K562 (cell line): ENCODE measurements around the gene DENND2C.

Source experiments
- BRD4 ChIP-seq: fragments of 200-600 bp; sonication (generic); IDR thresholded peaks from 2 replicates; pipeline ENCODE4 v1.6.1; 2017; ENCODE audit warnings: inconsistent platforms
- CREB1 ChIP-seq, 2 experiments: sonication (generic) in 1 of 2; formaldehyde crosslinking in 1 of 2; IDR thresholded peaks; 2 replicates each; pipeline versions ENCODE4 v1.6.1 to v1.8.0; 2012 to 2022; ENCODE audit warnings: inconsistent platforms in 1 of 2, mild to moderate bottlenecking in 1 of 2, missing genetic modification reagents in 1 of 2, moderate library complexity in 1 of 2
- CTCF ChIP-seq, 3 experiments: IDR thresholded peaks in 2 of 3; conservative IDR thresholded peaks in 1 of 3; 2 replicates each; pipeline ENCODE4 v1.5.1; 2011 to 2012; ENCODE audit warnings: low read length in 3 of 3, mild to moderate bottlenecking in 3 of 3, control low read depth in 2 of 3, improper control_type of control experiment in 1 of 3, inconsistent platforms in 1 of 3, low read depth in 1 of 3, mixed read lengths in 1 of 3, moderate library complexity in 1 of 3; ENCODE audit not compliant: insufficient read depth in 2 of 3
- EP300 ChIP-seq: IDR thresholded peaks from 2 replicates; pipeline ENCODE4 v1.6.1; 2012; ENCODE audit warnings: low read length, improper control_type of control experiment
- JUNB ChIP-seq: fragments of 450-650 bp; formaldehyde crosslinking; conservative IDR thresholded peaks from 2 replicates; pipeline ENCODE4 v1.4.0; 2020; ENCODE audit warnings: mild to moderate bottlenecking
- NFE2L1 ChIP-seq: fragments of 450-650 bp; IDR thresholded peaks from 2 replicates; pipeline ENCODE4 v1.6.1; 2016; ENCODE audit warnings: missing genetic modification characterization, low read depth, mild to moderate bottlenecking, missing compliant biosample characterization, moderate library complexity, borderline replicate concordance
- SIRT6 ChIP-seq: IDR thresholded peaks from one replicate; pipeline ENCODE4 v1.6.1; 2012; ENCODE audit warnings: low read depth, mild to moderate bottlenecking, control low read depth, inconsistent platforms, low read length, moderate library complexity
- SMARCA4 ChIP-seq: fragments of 450-650 bp; IDR thresholded peaks from 2 replicates; pipeline ENCODE4 v1.6.1; 2016
- TBP ChIP-seq: optimal IDR thresholded peaks from 2 replicates; pipeline ENCODE3; 2011; ENCODE audit warnings: low read depth, low read length, improper control_type of control experiment
- TOE1 ChIP-seq, 2 experiments: fragments of 450-650 bp in 1 of 2; sonication (generic) in 1 of 2; formaldehyde crosslinking in 1 of 2; IDR thresholded peaks; 2 replicates each; pipeline versions ENCODE4 v1.7.1 to v1.8.0; 2016 to 2022; ENCODE audit warnings: borderline replicate concordance in 2 of 2, mild to moderate bottlenecking in 2 of 2, antibody characterized with exemption in 1 of 2, inconsistent platforms in 1 of 2, low read depth in 1 of 2, missing genetic modification reagents in 1 of 2, moderate library complexity in 1 of 2
- ZNF143 ChIP-seq: sonication (generic); formaldehyde crosslinking; IDR thresholded peaks from 2 replicates; pipeline ENCODE4 v1.9.0; 2022; ENCODE audit warnings: mild to moderate bottlenecking, missing genetic modification reagents
- ZNF274 ChIP-seq: IDR thresholded peaks from 2 replicates; pipeline ENCODE4 v1.6.1; 2011; ENCODE audit warnings: low read depth, mild to moderate bottlenecking, low read length, moderate library complexity, borderline replicate concordance

GRCh38 chr1:114588196-114588689 is 81.6 kb downstream of the DENND2C start:
- no peak for TF ChIP-seq EP300
- no peak for TF ChIP-seq TBP
- no peak for TF ChIP-seq BRD4
- TF ChIP-seq CTCF (IDR thresholded peaks at IDR 0.05 in 2 of 3, conservative IDR thresholded peaks at IDR 0.05 in 1 of 3; ENCODE audit: insufficient read depth in 2 of 3, low read depth in 1 of 3, low read length in 3 of 3) = no peak
- no peak for TF ChIP-seq NFE2L1
- TF ChIP-seq CREB1 (IDR thresholded peaks at IDR 0.05) = no peak
- no peak for TF ChIP-seq CREB1 (CRISPR knock-in tag; IDR thresholded peaks at IDR 0.05)
- TF ChIP-seq ZNF274 = no peak
- TF ChIP-seq JUNB = no peak
- no peak for TF ChIP-seq SMARCA4
- no peak for TF ChIP-seq TOE1 (IDR thresholded peaks at IDR 0.05; ENCODE audit: borderline replicate concordance)
- no peak for TF ChIP-seq TOE1 (CRISPR knock-in tag; IDR thresholded peaks at IDR 0.05; ENCODE audit: borderline replicate concordance, low read depth)
- no peak for TF ChIP-seq SIRT6
- no peak for TF ChIP-seq ZNF143 (CRISPR knock-in tag)
